ENCODE data around the gene FOXD1. TPM values are rescaled to one million over a fixed set of nuclear protein-coding genes. Genes with fewer than 3 reads are reported as not detected.

The FOXD1 gene
- total and polyA plus RNA-seq, 2 donors (not counting 3 experiments of a cell fraction or from before 2014, with no cell fraction given) = 0.06 to 0.20 TPM

DNA sequence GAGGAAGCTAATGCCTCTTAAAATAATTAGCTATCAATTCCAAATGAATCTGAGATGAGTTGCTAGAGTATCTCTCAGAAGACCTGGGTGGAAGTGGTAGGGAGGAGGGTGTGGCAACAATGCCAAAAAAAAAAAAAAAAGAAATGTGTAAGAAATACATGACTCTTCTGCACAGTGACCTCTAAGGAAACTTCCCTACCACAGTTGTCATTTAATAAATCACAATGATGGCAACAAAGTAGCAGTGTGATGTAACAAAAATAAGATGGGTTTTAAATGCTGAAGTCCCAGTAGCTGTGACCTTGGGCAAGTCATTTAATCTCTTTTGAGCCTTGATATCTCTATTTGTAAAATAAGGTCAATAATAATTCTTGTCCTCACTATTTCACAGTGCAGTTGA lies 7.2 kb downstream of the FOXD1 start:
- DNase-seq (ENCODE audit: low read depth, low spot score) (no peak), FAIRE-seq (no peak)
- Histone ChIP-seq H3K9me3 (replicated peaks; ENCODE audit: control insufficient read depth, insufficient read depth, low read length) (no peaks in the 10 kb centered on the region), H3K4me1 (ENCODE audit: control insufficient read depth, extremely low read depth, insufficient read depth, low read length) (peaks cover 6% of the 10 kb centered on the region), H3K27me3 (ENCODE audit: control insufficient read depth in 2 of 2, insufficient read depth in 2 of 2, low read length in 2 of 2) (peaks cover 82 to 98% of the 10 kb centered on the region in 2 experiments), H3K79me2 (ENCODE audit: control insufficient read depth, insufficient read depth, low read length) (no peaks in the 10 kb centered on the region), H3K4me2 (ENCODE audit: insufficient read depth, low read length) (no peak overlapping the region), H2AFZ (ENCODE audit: low read depth, low read length) (no peak overlapping the region), H3K9ac (replicated peaks; ENCODE audit: extremely low read depth, insufficient read depth, low read length) (no peak overlapping the region), H3K4me3 (replicated peaks in 1 of 3; ENCODE audit: insufficient read depth in 1 of 3, low read depth in 1 of 3, low read length in 3 of 3) (no peak overlapping the region), H4K20me1 (replicated peaks; ENCODE audit: control insufficient read depth, extremely low read depth, insufficient read depth, low read length) (no peaks in the 10 kb centered on the region), H3K27ac (ENCODE audit: insufficient read depth, low read depth, low read length) (no peak overlapping the region), H3K36me3 (ENCODE audit: control insufficient read depth in 2 of 2, extremely low read depth in 1 of 2, insufficient read depth in 2 of 2, low read length in 2 of 2) (no peaks in the 10 kb centered on the region), H3K9me1 (replicated peaks; ENCODE audit: control insufficient read depth, extremely low read depth, insufficient read depth, low read length) (no peaks in the 10 kb centered on the region)
- ChIA-PET CTCF (interaction anchor here (1.0 to 3.6 kb wide), 5 partner anchors 10 to 225 kb away, joined by 3 to 24 read pairs (median 4); no protein-coding TSS in a partner anchor), POLR2A (no interaction called here)
- TF ChIP-seq GATA2 (IDR thresholded peaks at IDR 0.05; ENCODE audit: insufficient read depth, insufficient read length, low read depth, low read length) = no peak
- no peak for TF ChIP-seq MYC (IDR thresholded peaks at IDR 0.05; ENCODE audit: low read depth, low read length)
- no peak for TF ChIP-seq POLR2A (IDR thresholded peaks at IDR 0.05; ENCODE audit: low read depth, low read length)
- TF ChIP-seq, protein P1, sequence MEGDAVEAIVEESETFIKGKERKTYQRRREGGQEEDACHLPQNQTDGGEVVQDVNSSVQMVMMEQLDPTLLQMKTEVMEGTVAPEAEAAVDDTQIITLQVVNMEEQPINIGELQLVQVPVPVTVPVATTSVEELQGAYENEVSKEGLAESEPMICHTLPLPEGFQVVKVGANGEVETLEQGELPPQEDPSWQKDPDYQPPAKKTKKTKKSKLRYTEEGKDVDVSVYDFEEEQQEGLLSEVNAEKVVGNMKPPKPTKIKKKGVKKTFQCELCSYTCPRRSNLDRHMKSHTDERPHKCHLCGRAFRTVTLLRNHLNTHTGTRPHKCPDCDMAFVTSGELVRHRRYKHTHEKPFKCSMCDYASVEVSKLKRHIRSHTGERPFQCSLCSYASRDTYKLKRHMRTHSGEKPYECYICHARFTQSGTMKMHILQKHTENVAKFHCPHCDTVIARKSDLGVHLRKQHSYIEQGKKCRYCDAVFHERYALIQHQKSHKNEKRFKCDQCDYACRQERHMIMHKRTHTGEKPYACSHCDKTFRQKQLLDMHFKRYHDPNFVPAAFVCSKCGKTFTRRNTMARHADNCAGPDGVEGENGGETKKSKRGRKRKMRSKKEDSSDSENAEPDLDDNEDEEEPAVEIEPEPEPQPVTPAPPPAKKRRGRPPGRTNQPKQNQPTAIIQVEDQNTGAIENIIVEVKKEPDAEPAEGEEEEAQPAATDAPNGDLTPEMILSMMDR (IDR thresholded peaks at IDR 0.05; ENCODE audit: extremely low read depth in 1 of 2, insufficient read depth in 1 of 2, low read depth in 1 of 2, low read length in 2 of 2) = no peak
- TF ChIP-seq JUN (IDR thresholded peaks at IDR 0.05; ENCODE audit: borderline replicate concordance, insufficient read depth, insufficient read length, low read depth) = no peak
- no peak for TF ChIP-seq EZH2 (IDR thresholded peaks at IDR 0.05; ENCODE audit: borderline replicate concordance, low read depth, low read length, severe bottlenecking)
- TF ChIP-seq FOS (IDR thresholded peaks at IDR 0.05; ENCODE audit: borderline replicate concordance, insufficient read depth, low read length) = no peak
- TF ChIP-seq, protein P2, sequence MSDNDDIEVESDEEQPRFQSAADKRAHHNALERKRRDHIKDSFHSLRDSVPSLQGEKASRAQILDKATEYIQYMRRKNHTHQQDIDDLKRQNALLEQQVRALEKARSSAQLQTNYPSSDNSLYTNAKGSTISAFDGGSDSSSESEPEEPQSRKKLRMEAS (IDR thresholded peaks at IDR 0.05; ENCODE audit: insufficient read depth, insufficient read length) = no peak
- TF ChIP-seq POLR2AphosphoS5 (IDR thresholded peaks at IDR 0.05; ENCODE audit: insufficient read depth, low read depth, low read length) = no peak
- dilution Hi-C loops (cut with MboI; ENCODE audit: extremely low pct_ligation_motif_present, low sequenced_read_pairs) = no loop called here
- intact Hi-C loops (cut with micrococcal nuclease) = no loop called here
- BruUV-seq (replicated peaks) = no TSS peak
